Cardiac atrium fibroblast (primary cell): ENCODE results near the gene NECTIN1. TPM values are rescaled to one million over a fixed set of nuclear protein-coding genes. Genes with fewer than 3 reads are reported as not detected.

Source experiments
- total RNA-seq: library from RNA; depleted of rRNA; stranded (reverse); fragments of >200 nt; gene quantifications from 2 replicates; pipeline ENCODE4 v1.2.3, GENCODE V29; 2015

Gene NECTIN1, protein sequence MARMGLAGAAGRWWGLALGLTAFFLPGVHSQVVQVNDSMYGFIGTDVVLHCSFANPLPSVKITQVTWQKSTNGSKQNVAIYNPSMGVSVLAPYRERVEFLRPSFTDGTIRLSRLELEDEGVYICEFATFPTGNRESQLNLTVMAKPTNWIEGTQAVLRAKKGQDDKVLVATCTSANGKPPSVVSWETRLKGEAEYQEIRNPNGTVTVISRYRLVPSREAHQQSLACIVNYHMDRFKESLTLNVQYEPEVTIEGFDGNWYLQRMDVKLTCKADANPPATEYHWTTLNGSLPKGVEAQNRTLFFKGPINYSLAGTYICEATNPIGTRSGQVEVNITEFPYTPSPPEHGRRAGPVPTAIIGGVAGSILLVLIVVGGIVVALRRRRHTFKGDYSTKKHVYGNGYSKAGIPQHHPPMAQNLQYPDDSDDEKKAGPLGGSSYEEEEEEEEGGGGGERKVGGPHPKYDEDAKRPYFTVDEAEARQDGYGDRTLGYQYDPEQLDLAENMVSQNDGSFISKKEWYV
- 2.3 and 5.8 TPM in 2 replicates for total RNA-seq

DNA sequence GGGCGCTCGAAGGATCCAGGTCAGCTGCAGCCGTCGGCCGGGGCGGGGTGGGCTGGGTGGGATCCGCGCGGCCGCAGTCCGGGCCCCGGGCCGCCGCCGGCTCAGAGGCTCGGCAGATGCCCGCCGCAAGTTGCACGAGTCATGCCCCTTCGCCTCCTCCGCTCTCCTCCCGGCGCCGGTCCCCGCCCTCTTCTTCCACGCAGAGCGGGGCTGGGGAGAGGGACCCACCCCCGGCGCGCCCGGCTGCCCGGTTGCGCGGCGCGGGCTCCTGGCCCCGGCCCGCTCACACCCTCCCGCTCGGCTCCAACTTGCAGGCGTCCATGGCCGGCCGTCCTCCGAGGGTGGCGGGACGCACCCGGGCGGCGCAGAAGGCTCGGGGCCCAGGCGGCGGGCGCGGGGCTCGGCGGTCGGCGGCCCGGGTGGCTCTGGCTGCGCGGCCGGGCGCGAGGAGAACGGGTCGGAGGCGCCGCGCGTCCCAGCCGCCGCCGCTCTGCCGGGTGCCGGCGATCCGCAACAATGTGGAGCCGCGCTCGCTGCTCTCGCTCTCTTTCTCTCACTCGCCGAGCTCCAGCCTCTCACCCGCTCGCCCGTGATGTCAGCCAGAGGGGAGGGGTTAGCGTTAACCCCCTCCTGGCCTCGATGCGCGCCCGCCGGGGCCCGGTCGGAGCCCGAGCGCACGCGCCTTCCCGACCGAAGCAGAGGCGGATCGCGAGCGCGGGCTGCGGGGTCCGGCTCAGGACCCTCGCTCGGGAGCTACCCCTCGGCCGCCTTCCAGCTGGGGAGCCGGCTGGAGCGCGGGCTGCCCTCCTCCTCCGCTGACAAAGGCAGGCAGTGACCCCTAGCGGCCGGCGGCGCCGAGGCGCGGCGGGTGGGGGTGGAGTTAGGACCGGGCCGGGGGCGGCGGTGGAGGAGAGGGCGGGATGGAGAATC is at the start of gene NECTIN1:
NECTIN1 (minus strand) TSS at position 550 of the 930 bp plus-strand sequence. CDS start 647 bp downstream, outside the sequence.

